HG03097 (cell line): ENCODE results near the gene CACNA2D3.

ENCODE experiments used
- ATAC-seq: cut with Tn5 transposase; IDR thresholded peaks from one replicate; pipeline ENCODE4 v1.9.1; 2021; ENCODE audit not compliant: unreplicated experiment, low FRiP score

Gene CACNA2D3

DNA sequence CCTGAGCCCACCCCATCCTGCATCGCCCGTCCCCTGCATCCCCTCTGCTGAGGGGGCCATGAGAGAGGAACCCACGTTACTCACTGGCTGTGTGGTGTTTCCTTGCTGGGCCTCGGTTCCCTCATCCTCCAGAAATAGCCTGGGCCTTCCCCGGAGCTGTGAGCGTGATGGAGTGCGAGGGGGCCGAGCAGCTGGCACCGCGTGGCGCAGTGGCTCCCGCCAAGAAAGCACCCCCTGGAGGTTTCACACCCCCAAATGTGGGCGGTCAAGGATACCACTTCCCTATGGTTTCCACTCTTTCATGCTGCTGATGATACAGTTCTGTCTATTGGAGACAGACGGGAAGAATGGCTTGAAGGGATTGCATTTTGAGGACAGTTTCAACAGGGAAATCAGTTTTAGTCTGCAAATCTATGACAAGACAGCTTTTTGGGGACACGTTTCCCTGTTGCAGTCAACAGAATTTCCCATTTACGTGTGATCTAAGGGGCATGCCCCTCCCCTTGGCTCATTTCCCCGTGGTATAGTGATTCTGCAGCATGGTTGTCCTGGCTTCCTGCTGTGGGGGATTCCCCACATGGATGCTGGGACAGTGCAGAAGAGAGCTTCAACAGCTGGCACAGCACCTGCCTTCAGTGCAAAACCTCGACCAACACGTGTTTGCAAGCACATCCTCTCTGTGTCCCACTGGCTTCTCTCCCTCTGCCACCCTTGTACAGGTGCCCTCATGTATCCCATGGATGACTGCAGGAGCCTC, 428.0 kb downstream of the CACNA2D3 start:
- ATAC-seq = no peak

DNA sequence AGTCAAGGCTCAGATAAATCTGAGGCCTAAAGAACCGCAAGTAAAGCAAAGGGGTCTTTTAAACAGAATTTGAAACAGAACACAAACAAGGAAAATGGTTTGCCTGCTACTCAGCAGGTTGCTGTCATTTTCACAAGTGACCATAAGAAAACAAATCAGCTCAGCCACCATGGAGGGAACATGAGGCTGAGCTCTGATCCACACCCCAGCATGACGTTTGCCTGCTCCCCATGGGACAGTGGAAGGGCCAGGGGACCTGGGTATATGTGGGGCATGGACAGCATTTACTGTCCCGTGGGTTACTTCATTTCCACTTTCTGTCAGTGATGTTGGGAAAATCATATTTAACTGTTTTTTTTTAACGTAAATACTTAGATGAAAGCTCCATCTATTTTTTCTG, 434.3 kb downstream of the CACNA2D3 start:
- ATAC-seq = no peak

DNA sequence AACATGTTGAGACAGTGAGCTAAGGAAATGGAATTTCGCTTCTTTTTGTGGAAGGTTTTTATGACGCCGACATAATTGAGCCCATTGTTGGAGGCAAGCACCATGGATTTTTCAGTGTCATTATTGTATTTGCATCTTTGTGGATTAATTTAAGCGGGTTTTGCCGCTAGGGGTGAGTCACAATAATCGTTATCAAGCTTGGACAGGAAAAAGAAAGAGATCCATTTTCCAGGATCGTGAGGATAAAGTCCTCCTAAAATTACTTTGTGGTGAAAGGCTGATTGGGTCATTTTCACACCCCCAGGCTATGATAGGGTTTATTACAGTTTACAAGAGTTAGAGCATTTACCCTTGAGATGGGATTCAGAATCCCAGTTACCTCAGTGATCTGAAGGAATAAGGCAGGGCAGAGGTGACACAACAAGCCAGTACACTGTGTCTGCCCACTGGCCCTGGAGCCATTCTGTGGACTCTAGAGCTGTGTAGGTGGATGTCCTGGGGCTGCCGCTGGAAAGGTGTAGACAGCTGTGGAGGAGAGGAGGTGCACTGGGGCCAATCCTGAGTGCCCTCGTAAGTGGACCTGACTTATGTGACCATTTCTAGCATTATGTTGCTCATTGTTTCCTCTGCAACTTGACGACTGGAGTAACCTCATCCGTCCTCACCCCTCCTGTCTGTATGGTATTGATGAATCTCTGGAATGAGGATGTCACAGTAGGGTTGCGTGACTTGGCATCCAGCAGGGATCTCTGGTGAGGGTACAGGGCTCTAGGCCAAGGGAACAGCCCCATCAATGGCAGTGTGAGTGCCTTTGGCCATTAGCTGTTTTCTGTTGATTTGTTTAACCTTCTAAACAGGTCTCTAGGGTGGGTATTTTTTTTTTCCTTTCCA, 435.4 kb downstream of the CACNA2D3 start:
- ATAC-seq = no peak

DNA sequence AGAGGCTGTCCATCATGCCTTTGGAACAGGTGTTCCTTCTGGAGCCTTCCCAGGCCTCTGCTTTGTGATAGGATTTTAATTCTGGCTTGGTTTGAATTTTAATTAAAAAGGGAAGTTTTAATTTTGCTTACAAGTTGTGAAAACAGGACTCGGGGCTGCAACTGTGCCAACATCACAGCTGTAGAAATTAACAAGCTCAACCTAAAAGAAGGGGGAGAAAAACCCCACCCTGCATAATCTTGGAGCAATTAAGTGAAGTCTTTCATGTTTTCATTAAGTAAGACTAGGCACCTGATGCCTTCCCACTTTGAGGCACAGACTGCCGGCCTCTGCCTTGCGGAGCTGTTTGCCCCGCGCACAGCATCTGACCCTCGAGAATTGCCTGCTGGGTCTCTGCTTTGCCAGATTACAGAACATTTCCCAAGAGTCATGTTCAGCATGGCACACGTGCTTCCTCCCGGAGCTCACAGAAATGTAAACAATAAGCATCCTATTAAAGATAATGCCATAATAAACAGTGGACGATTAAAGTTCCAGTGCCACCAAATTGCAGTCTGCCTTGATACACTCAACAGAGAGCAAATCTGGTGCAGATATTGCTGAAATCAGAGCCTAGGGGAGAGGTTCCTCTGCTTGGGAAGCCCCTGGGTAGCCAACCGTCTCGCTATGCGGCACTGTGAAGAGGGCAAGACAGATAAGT, 441.3 kb downstream of the CACNA2D3 start:
- no peak for ATAC-seq

DNA sequence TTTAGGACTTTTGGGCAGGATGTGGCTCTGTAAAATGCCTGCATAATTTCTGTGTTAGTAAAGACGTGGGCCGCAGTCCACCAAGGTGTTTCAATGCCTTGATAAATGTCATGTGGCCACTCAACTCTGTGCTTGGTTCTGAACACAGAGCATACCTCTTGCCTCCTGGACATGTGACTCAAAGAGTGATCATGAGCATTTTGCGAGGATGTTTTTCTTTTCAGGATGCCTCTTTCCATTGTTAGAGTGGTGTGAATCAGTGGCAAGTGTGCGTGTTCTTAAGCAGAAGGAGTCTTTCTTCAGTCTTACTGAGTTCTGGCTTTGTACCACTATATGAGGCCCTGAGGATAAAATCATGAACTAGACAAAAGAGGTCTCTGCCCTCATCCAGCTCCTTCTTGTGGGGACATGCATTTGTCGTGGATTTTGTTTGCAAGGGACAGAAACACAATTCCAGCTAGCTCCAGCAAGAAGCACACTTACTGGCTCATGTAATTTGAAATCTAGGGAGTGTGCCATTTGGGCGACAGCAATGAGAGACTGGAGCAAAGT, 442.1 kb downstream of the CACNA2D3 start:
- ATAC-seq = no peak

DNA sequence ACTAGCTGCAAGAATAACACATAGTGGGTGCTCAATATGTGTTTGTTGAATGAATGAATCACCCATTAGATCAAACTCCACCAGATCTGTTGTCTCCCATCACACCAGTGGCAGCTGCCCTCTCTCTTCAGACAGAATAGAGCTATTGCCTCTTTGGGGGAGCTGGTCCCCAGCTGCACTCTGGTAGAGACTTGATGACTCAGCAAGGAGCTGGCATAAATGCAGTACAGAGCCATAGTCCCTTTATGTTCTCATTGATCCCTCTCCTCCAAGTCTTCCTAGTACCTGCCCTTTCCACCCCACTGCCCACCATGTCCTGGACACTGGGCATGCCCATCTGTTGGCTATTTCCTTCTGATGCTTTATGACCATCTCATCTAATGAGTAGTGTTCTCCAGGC, 443.6 kb downstream of the CACNA2D3 start:
- no peak for ATAC-seq

DNA sequence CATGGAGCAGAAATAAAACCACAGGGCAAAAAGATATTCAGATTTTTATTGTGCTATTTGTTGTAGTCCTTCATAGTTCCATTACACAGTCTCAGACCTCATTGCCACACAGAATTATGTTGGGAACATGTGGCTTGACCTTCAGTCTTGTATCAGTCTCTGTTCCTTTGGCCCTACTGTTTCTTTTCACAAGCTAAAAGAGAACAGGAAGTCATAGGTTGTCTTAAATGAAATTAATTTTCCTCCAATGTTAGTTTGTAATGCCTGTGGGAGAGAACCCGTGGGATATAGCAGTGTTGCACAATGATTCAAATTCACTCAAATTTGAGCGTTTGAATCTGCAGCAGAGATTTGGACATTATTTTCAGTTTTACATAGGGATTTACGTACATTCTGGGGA, 445.6 kb downstream of the CACNA2D3 start:
- no peak for ATAC-seq

DNA sequence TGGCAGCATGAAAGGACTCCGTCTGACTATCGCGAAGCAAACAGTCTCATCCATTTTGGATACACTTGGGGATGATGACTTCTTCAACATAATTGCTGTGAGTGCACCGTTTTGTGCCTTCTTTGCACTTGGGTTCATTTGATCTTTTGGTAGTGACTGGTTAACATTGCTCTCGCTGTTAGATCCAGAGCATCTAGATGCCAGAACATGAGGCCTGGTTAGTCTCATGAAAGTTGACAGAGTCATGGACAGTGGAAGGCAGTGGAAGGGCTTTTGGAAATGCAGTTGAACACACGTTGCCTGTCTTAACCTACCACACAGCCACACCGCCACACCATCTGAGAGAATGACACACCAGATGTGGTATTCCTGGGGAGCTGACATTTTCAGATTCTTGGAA, 447.7 kb downstream of the CACNA2D3 start:
- no peak for ATAC-seq

DNA sequence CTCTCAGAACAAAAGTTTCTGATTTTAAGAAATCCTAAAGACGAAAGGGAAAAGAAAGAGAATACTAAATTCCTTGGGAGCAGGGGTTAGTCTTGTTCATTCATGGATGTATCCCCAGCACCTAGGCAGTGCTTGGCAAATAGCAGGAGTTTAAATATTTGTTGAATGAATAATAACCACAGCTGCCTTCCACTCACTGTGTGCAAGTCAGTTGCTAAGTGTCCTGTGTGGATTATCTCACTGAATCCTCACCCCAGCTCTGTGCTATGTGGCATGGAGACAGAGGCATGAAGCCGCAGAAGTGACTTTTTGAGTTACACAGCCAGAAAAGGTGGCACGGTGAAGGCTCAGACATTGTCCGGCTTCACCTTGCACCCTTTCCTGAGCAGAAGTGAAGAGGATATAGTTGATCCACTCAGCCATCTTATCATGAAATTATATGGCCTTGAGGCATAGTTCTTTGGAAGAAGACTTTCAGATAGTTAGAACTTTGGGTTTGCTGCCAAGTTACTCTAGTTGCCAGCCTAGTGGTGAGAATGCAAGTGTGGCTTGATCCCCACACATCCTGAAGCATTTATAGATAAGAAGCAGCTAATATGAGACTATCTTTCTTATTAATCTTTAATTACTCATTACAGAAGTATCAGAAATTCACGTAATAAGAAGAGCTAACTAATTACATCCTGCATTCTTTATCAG, 450.0 kb downstream of the CACNA2D3 start:
- ATAC-seq = no peak

DNA sequence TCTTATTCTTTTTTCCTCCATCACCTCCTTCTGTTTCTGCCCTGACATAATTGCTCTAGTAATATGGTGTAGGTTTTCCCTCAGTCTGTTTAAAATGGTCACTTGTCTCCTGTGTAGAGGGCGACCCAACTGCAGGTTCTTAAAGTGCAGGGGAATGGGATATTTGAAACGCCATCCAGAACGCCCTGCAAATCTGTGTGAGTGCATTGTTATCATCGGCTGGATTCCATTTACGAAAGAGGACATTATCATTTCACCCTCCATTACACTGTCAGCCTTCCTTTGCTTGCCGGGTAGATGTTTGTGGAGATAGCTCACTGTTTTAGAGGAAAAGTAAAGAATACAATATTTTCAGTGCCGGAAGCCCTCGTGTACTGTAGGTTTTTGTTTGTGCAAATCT, 451.5 kb downstream of the CACNA2D3 start:
- no peak for ATAC-seq

DNA sequence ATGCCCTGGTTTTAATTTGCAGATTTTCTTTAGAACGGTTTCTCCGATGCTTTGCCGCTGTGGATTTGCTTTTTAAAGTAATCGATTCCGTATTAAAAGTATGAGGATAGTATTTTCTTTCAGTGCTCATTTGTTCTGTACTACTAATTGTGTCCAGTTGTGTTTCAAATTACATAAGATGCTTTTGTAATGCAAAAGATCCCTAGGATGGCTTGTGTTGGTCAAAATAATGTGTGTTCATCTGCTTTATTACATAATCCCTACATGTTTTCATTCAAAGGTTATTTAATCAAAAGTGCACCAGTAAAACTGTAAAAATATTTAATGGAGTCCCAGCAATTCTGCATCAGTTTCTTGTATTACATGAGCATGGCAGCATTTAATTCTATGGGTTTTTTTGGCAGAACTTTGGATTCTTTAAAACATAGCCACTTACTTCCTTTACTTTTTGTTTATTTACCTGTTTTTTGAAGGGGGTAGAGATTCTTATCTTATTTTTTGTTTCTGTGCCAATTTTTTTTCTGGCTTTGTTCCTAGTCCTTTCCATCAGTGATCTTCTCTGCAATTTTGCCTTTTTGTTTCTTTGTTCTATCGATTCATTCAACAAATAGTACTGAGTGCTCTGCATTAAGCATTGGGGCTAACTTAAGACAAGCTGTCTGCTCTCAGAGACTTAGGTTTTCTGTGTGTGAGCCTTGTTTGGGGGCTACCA, 452.7 kb downstream of the CACNA2D3 start:
- ATAC-seq = no peak

DNA sequence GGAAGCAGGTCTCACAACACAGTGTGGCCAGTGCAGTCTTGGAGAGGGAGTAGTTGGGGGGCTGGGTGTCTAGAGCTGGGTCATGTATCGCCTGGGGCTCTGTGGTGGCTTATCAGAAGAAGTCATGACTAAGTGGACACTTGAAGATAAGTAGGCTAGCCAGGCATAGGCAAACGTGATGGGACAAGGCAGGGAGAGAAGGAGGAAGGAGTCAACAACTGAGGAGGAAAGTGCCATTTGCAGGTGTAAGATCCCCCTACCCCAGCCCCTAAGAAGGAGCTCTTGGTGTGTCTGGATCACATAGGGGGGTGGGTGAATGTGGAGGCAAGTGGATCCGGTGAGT, 453.2 kb downstream of the CACNA2D3 start:
- no peak for ATAC-seq

DNA sequence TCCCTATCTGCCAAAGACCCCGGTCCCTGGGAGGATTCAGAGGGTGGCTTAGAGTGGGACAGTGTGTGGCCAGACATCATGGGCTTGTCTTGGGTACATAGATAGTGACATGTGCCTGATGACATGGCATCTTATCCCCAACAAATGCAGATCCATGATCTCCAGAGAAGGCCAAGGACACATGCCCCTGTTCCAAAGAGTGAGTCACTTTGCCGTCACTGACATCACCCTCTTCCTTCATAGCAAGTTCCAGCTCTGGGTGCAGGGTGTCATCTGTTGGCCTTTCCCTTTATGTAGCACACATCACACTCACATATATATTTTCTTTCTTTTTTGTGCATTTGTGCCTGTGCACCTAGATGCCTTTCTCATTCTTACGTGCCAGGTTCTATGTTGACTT, 455.0 kb downstream of the CACNA2D3 start:
- ATAC-seq = no peak

DNA sequence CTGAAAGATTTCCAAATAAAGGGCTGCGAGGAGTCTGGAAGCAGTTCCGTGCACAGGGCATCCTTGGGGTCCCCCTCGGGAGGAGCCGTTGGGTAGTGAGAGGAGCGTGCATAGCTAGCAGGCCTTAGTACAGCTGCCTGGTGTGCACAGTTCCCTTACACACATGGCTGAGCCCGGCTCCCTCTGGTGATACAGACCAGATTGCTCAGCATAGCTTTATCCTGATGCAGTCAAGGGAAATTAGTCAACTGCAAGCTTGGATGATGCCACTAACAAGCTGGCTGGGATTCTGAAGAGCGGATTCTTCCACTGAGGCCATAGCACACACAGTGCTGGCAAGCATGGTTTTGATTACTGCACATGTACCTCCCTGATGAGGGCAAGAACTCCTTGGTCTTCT, 456.1 kb downstream of the CACNA2D3 start:
- ATAC-seq = no peak

DNA sequence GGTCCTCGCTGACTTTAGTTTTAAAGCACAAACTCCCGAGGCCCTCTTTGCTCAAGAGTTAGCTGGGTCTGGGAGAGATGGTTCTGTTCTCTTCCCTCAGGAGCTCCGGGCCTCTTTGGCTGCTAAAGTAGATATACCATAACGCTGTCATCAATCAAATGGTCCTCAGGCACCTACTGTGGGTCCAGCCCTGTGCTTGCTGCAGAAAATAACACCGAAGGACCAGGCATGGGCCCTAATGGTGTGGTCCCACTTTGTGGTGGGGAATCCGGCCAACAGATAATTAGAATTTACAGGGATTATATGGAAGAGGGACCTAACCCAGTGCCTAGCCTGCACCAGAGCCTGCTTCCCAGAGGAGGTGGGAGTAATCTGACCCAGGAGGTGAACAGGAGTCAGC, 458.1 kb downstream of the CACNA2D3 start:
- no peak for ATAC-seq

DNA sequence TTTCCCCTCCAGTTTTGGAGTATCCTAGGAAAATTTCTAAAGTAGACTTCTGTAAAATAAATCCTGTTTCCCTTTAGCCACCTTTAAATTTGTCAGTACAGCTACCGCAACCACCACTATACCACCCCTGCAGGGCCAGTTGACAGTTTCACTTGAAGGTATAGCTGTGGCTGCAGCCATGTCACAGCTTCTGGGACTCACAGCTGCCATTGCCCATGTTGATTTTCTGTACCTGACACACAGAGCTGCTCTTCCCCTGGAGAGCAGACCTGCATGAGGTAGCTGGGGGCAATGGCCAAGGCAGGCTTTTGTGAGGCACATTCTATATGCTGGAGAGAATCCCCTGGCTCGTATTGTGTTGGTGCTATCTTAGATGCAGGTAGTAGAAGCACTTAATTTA, 460.1 kb downstream of the CACNA2D3 start:
- ATAC-seq = no peak

DNA sequence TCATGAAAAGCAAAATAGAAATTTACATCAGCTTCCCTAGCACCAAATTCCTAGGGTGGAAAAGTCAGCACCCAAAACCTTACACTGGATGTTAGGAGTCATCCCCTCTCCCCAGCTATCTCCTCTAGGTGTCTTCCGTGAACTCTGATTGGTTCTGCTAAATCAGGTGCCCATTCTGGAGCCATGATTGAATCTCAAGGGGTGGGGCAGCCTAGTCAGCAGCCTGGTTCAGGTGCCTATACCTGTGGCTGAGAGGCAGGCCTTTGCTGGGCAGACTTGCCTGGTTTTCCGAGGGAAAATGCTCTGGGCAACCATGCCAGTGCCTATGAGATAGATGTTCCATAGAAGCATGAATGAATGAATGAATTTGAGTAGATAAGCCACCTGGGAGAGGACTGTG, 468.8 kb downstream of the CACNA2D3 start:
- ATAC-seq = no peak

DNA sequence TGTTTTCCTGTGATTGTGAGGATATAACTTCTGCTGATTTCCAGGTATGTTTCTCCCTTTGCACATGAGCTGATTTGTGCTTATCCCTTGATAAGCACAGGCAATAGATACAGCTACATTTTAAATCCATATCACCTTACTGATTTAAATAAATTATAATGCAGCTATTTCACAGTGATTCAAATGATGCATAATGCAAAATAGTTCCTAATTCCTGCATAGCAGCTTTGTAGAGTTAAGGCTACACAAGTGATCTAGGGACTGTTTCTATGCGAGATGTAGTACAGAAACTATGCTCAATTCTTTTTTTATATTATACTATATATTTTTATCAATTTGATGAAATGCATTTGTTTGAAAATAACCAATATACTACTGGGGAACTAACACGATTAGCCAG, 471.3 kb downstream of the CACNA2D3 start:
- ATAC-seq = no peak

DNA sequence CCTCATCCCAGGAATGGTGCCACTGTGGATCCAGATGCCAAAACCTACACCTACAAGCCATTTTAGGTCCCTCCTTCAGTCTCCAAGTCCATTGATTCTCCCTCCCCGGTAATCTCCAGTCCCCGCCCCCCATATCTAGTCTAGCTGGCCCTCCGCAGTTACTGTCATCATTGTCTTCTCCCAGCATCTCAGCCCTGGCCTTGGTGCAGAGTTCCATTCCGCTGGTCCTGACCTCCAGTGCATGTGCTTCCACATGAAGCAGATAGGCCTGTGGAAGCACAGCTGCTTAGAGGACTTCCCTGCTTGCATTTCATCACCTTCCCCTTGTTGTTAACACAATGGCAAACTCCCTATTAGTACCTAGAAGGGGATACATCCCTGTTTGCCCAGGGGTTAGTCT, 473.7 kb downstream of the CACNA2D3 start:
- no peak for ATAC-seq

DNA sequence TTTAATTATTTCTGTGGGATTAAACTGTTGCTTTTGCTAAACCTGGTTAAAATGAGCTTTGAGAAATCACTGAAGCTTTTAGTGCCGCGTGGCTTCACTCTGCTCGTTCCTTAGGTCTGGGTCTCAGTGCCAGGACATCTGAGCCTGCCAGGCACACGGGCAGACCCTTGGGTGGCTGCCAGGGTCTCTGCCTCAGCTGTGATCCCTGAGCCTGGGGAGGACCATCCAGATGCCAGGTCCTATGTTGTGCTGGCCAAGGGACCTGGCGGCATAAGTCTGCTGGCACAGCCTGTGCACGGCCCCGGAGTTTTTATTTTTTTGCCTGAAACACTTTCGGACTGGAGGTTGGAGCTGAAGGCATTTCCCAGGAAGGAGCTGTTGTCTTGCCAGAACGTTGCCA, 477.4 kb downstream of the CACNA2D3 start:
- no peak for ATAC-seq
